GM13976 (cell line): ENCODE data around the gene BCOR.

ENCODE experiments used
- DNase-seq: peaks from one replicate; pipeline ENCODE4 v3.0.0; 2012; ENCODE audit warnings: low spot score
- in situ Hi-C: fragments of 300-500 bp; cut with MboI; formaldehyde crosslinking; loops from one replicate; pipeline ENCODE4 v1.12.0; 2022; ENCODE audit warnings: low sequenced_read_pairs, mixed read lengths, inconsistent platforms; ENCODE audit not compliant: unreplicated experiment
- TF ChIP-seq, protein P1 (sequence below): IDR thresholded peaks from 2 replicates; pipeline ENCODE4 v1.5.1; 2012; ENCODE audit warnings: borderline replicate concordance, mild to moderate bottlenecking; ENCODE audit not compliant: insufficient read depth; ENCODE audit errors: extremely low read depth, missing control alignments, control extremely low read depth

The BCOR gene

DNA sequence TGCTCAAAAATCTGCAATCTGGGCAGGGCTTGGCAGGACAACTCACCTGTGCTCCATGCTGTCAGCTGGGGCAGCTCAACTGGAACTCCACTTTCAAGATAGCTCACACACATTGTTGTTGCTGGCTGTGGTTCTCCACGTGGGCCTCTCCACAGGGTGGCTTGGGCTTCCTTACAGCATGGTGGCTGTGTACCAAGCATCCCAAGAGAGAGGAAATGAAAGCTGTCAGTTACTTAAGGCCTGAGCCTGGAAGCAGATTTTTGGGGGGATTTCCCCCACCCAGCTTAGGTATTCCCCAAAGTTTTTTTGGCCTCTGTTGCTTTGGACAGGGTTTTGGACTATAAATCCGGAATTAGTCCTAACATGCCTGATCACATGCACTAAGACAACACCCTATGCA lies 81.0 kb downstream of the BCOR start:
- TF ChIP-seq, protein P1, sequence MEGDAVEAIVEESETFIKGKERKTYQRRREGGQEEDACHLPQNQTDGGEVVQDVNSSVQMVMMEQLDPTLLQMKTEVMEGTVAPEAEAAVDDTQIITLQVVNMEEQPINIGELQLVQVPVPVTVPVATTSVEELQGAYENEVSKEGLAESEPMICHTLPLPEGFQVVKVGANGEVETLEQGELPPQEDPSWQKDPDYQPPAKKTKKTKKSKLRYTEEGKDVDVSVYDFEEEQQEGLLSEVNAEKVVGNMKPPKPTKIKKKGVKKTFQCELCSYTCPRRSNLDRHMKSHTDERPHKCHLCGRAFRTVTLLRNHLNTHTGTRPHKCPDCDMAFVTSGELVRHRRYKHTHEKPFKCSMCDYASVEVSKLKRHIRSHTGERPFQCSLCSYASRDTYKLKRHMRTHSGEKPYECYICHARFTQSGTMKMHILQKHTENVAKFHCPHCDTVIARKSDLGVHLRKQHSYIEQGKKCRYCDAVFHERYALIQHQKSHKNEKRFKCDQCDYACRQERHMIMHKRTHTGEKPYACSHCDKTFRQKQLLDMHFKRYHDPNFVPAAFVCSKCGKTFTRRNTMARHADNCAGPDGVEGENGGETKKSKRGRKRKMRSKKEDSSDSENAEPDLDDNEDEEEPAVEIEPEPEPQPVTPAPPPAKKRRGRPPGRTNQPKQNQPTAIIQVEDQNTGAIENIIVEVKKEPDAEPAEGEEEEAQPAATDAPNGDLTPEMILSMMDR, result no peak
- in situ Hi-C loops, result loop anchor here (10.0 kb wide), 1 partner anchor 158 kb away; no protein-coding TSS in a partner anchor
- no peak for DNase-seq

DNA sequence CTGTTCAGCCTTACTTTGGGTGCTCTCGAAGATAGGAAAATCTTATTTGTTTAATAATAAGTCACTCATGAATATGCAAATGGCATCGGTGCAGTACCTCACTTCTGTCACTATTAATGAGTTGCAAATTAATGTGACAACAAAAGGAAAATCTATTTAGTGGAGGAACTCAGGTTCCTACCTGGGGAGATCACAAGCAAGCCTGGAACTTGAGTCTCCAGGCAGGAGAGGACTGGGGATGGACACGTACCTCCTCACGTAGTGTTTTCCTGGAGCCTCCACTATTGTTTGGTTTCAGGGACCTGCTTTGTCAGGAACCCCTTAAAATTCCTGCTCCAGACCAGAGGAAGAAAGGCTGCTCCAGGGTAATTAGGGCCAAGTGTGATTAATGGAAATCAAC lies 82.1 kb downstream of the BCOR start:
- no peak for DNase-seq
- in situ Hi-C loops, result loop anchor here (10.0 kb wide), 1 partner anchor 159 kb away; no protein-coding TSS in a partner anchor
- TF ChIP-seq, protein P1, result no peak

DNA sequence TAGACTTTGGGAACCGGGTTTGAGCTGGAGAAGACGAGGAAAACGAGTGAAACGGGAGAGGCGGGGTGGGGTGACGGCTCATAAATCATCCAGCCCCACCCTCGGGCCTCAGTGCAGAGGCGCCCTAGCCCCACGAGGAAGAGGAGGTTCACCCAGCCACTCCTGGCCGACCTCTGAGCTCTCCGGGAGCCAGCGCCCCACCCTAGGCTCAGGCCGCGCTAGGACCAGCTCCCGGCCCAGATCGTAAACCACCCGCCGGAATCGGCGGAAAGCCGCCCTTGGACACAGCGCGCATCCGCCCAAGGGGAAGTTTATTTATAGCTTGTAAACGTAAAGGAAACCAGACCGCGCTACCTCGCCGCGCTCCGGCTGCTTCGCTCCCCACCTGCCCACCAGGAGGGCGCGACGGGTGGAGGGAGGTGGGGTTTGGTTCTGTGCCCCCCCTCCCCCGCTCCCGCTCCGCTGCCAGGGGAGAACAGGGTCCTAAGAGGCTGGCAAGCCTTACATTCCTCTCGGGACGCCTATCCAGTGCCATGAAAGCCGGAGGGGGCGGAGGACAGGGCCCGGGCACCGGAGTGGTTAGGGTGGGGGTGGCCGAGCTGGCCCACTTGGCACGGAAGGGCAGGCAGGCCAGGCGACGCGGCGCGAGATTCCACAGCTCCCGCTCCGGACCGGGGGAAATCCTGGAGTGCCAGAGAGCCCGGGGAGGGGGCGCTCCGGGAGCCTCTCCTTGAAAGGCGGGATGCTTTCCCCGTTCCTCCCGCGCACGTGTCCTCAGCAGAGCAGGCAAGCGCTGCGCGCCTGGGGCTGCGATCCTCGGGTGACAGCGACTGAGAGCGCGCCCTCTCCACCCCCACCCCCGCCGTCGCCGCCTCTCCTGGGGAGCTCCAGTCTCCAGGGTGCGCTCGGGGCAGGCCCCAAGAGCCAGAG lies 84.2 kb downstream of the BCOR start:
- peak; percentile 34 for DNase-seq
- in situ Hi-C loops, result loop anchor here (10.0 kb wide), 1 partner anchor 161 kb away; no protein-coding TSS in a partner anchor
- TF ChIP-seq, protein P1, result no peak

- TF ChIP-seq, protein P1, result no peak
- peak; percentile 70 for DNase-seq
- in situ Hi-C loops, result loop anchor here (10.0 kb wide), 1 partner anchor 162 kb away; no protein-coding TSS in a partner anchor
Measured at GRCh38 chrX:40012868-40013265, 84.9 kb downstream of the BCOR start.

GRCh38 chrX:40012039-40012867 lies 85.5 kb downstream of the BCOR start:
- in situ Hi-C loops, result loop anchor here (10.0 kb wide), 1 partner anchor 163 kb away; no protein-coding TSS in a partner anchor
- TF ChIP-seq, protein P1, result no peak
- DNase-seq, result peak; percentile 50
